Neural cell (in vitro differentiated cells): ENCODE data around the gene UNC13B.

Experiments used
- EP300 ChIP-seq: fragments of 450-650 bp; conservative IDR thresholded peaks from 2 replicates; pipeline ENCODE4 v1.6.1; 2014; ENCODE audit warnings: antibody characterized with exemption, mild to moderate bottlenecking, moderate library complexity; ENCODE audit not compliant: poor library complexity, severe bottlenecking
- EZH2 ChIP-seq: fragments of 200-600, 300-800 bp; shearing (Covaris generic), sonication (generic); IDR thresholded peaks from 2 replicates; pipeline ENCODE4 v1.6.1; 2014; ENCODE audit warnings: antibody characterized with exemption, low read length, borderline replicate concordance, mild to moderate bottlenecking; ENCODE audit not compliant: insufficient read depth, poor library complexity, severe bottlenecking
- MXI1 ChIP-seq: fragments of 450-650 bp; conservative IDR thresholded peaks from 2 replicates; pipeline ENCODE4 v1.6.1; 2014; ENCODE audit warnings: antibody characterized with exemption, mild to moderate bottlenecking; ENCODE audit not compliant: poor library complexity, severe bottlenecking
- POLR2AphosphoS5 ChIP-seq: IDR thresholded peaks from 2 replicates; pipeline ENCODE4 v1.6.1; 2012
- RAD21 ChIP-seq: fragments of 450-650 bp; conservative IDR thresholded peaks from 2 replicates; pipeline ENCODE4 v1.6.1; 2014; ENCODE audit warnings: antibody characterized with exemption, mild to moderate bottlenecking, moderate library complexity
- SMC3 ChIP-seq: fragments of 450-650 bp; conservative IDR thresholded peaks from 2 replicates; pipeline ENCODE4 v1.6.1; 2014; ENCODE audit warnings: antibody characterized with exemption, mild to moderate bottlenecking, moderate library complexity; ENCODE audit not compliant: poor library complexity
- TAF1 ChIP-seq: IDR thresholded peaks from 2 replicates; pipeline ENCODE4 v1.6.1; 2012; ENCODE audit warnings: low read depth
- TF ChIP-seq, protein P1 (sequence below): fragments of 450-650 bp; IDR thresholded peaks from 2 replicates; pipeline ENCODE4 v1.5.1; 2014; ENCODE audit warnings: antibody characterized with exemption, mild to moderate bottlenecking, moderate library complexity; ENCODE audit not compliant: poor library complexity, severe bottlenecking
- TF ChIP-seq, protein P2 (sequence below): IDR thresholded peaks from 2 replicates; pipeline ENCODE4 v1.6.1; 2012; ENCODE audit warnings: borderline replicate concordance

DNA sequence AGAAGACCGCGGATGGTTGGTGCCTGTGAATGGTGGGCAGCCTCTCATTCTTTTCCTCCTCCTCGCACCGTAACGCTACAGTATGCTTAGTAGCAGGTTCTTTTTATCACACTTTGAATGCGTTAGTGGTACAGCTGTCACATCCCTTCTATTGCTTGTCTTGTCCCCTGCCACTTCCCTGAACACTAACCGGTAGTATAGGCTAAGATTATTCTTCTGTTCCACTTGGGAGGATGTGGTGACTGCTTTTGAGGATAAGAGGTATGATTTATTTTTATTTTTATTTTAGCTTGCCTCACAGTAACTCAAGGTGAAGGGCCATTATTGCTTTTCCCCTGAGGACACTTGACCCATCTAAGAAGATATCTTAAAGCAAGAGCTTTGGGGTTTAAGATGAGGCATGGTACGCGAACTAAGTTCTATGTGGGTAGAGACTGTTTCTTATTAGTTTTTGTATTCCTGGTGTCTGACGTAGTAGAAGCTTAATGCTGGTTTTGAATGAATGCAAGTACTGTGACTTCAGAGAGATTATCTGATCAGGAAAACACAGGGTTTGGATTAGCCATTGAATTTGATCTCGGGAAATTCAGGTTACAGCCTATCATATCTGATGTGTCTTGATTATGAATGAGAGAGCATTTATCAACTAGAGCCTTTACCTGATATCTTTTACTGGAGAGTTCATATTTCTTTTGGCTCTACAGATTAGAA lies 951 bp downstream of the UNC13B start:
- TF ChIP-seq EP300 = no peak
- TF ChIP-seq, protein P1, sequence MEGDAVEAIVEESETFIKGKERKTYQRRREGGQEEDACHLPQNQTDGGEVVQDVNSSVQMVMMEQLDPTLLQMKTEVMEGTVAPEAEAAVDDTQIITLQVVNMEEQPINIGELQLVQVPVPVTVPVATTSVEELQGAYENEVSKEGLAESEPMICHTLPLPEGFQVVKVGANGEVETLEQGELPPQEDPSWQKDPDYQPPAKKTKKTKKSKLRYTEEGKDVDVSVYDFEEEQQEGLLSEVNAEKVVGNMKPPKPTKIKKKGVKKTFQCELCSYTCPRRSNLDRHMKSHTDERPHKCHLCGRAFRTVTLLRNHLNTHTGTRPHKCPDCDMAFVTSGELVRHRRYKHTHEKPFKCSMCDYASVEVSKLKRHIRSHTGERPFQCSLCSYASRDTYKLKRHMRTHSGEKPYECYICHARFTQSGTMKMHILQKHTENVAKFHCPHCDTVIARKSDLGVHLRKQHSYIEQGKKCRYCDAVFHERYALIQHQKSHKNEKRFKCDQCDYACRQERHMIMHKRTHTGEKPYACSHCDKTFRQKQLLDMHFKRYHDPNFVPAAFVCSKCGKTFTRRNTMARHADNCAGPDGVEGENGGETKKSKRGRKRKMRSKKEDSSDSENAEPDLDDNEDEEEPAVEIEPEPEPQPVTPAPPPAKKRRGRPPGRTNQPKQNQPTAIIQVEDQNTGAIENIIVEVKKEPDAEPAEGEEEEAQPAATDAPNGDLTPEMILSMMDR = no peak
- TF ChIP-seq SMC3 = no peak
- no peak for TF ChIP-seq RAD21
- TF ChIP-seq POLR2AphosphoS5 = no peak
- TF ChIP-seq EZH2 = no peak
- no peak for TF ChIP-seq TAF1
- no peak for TF ChIP-seq MXI1
- TF ChIP-seq, protein P2, sequence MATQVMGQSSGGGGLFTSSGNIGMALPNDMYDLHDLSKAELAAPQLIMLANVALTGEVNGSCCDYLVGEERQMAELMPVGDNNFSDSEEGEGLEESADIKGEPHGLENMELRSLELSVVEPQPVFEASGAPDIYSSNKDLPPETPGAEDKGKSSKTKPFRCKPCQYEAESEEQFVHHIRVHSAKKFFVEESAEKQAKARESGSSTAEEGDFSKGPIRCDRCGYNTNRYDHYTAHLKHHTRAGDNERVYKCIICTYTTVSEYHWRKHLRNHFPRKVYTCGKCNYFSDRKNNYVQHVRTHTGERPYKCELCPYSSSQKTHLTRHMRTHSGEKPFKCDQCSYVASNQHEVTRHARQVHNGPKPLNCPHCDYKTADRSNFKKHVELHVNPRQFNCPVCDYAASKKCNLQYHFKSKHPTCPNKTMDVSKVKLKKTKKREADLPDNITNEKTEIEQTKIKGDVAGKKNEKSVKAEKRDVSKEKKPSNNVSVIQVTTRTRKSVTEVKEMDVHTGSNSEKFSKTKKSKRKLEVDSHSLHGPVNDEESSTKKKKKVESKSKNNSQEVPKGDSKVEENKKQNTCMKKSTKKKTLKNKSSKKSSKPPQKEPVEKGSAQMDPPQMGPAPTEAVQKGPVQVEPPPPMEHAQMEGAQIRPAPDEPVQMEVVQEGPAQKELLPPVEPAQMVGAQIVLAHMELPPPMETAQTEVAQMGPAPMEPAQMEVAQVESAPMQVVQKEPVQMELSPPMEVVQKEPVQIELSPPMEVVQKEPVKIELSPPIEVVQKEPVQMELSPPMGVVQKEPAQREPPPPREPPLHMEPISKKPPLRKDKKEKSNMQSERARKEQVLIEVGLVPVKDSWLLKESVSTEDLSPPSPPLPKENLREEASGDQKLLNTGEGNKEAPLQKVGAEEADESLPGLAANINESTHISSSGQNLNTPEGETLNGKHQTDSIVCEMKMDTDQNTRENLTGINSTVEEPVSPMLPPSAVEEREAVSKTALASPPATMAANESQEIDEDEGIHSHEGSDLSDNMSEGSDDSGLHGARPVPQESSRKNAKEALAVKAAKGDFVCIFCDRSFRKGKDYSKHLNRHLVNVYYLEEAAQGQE = no peak
